Vagina (tissue), 2 donors: ENCODE data around the gene GAS1.

Experiments used
- CTCF ChIP-seq, 3 experiments: fragments of 450-650 bp in 2 of 3; fragments of 200-600 bp in 1 of 3; sonication (generic) in 1 of 3; IDR thresholded peaks; one replicate each; pipeline ENCODE4 v1.5.1; 2017 to 2019; ENCODE audit warnings: antibody characterized with exemption in 3 of 3, mild to moderate bottlenecking in 2 of 3, moderate library complexity in 2 of 3
- POLR2A ChIP-seq, 2 donors: fragments of 450-650 bp; IDR thresholded peaks; one replicate each; pipeline ENCODE4 v1.6.1; 2017; ENCODE audit warnings: antibody characterized with exemption in 2 of 2, mild to moderate bottlenecking in 2 of 2, moderate library complexity in 2 of 2

- TF ChIP-seq POLR2A (IDR thresholded peaks at IDR 0.05): no peak
- TF ChIP-seq CTCF (IDR thresholded peaks at IDR 0.05): no peak
These were observed 43.8 kb upstream of the GAS1 start for GRCh38 chr9:86991077-86991476.
